K562 (cell line): ENCODE data around the gene PSMB8. TPM values are rescaled to one million over a fixed set of nuclear protein-coding genes. Genes with fewer than 3 reads are reported as not detected.

Experiments
- ATAC-seq: fragments of 200-7000 bp; cut with Tn5 transposase; 3 replicates; pipeline ENCODE4 v1.9.1; 2020; ENCODE audit warnings: moderate library complexity
- BruUV-seq: library from RNA; stranded (reverse); fragments of 400-500 nt; replicated peaks from 2 replicates; lab custom pipeline; 2021; lab: Mats Ljungman, UMichigan
- CTCF ChIA-PET: fragments of 300-600 bp; formaldehyde crosslinking; extraction: SDS; loops from one replicate; lab custom pipeline; 2021; ENCODE audit warnings: low intra/inter-chr PET ratio; lab: Yijun Ruan, JAX
- POLR2A ChIA-PET: fragments of 300-600, 350-650 bp; sonication (Branson Sonifier 250); formaldehyde crosslinking; extraction: SDS; loops from one replicate; lab custom pipeline; 2021; ENCODE audit warnings: antibody characterized with exemption, inconsistent platforms; lab: Yijun Ruan, JAX
- DNase-seq, 4 experiments: peaks; one replicate each; pipeline versions ENCODE4 v3.0.0 to v3.0.0-alpha.2; 2011 to 2018; ENCODE audit warnings: low spot score in 3 of 4, mixed read lengths in 3 of 4; ENCODE audit errors: extremely low read depth in 1 of 4
- FAIRE-seq: peaks from 2 replicates; lab custom pipeline; 2011; peaks lifted over from hg19 to GRCh38; lab: Jason Lieb, UNC
- H2AFZ ChIP-seq: 2 replicates; pipeline ENCODE4 v1.6.0; 2011; ENCODE audit warnings: low read depth, low read length, control low read depth, inconsistent platforms
- H3K27ac ChIP-seq: fragments of 200-600 bp; 3 replicates; pipeline ENCODE4 v1.8.0; 2011; ENCODE audit warnings: low read depth, mild to moderate bottlenecking, control low read depth, inconsistent platforms, low read length, moderate library complexity, mixed read lengths; ENCODE audit errors: extremely low read depth
- H3K27me3 ChIP-seq, 2 experiments: fragments of 300-600 bp in 1 of 2; 2 replicates in 1 of 2; 3 replicates in 1 of 2; pipeline versions ENCODE4 v1.6.0 to v1.8.0; 2011; ENCODE audit warnings: inconsistent platforms in 2 of 2, low read length in 2 of 2, mild to moderate bottlenecking in 1 of 2, mixed read lengths in 1 of 2, moderate library complexity in 1 of 2; ENCODE audit not compliant: control insufficient read depth in 2 of 2, insufficient read depth in 2 of 2
- H3K36me3 ChIP-seq: fragments of 300-600 bp; 3 replicates; pipeline ENCODE4 v1.8.0; 2011; ENCODE audit warnings: mild to moderate bottlenecking, low read length, inconsistent platforms; ENCODE audit not compliant: control insufficient read depth, insufficient read depth
- H3K4me1 ChIP-seq, 2 experiments: fragments of 200-600 bp in 1 of 2; replicated peaks in 1 of 2; 2 replicates in 1 of 2; 3 replicates in 1 of 2; pipeline versions ENCODE4 v1.5.1 to v1.8.0; 2011; ENCODE audit warnings: inconsistent platforms in 2 of 2, low read length in 2 of 2, mild to moderate bottlenecking in 1 of 2, mixed read lengths in 1 of 2, moderate library complexity in 1 of 2; ENCODE audit not compliant: control insufficient read depth in 2 of 2, insufficient read depth in 2 of 2
- H3K4me2 ChIP-seq: 2 replicates; pipeline ENCODE4 v1.6.1; 2011; ENCODE audit warnings: low read length, control low read depth, inconsistent platforms, mixed read lengths; ENCODE audit not compliant: insufficient read depth
- H3K4me3 ChIP-seq: fragments of 200-600 bp; sonication (generic), shearing (Covaris generic); 2 replicates; pipeline ENCODE4 v1.5.1; 2016; ENCODE audit warnings: control low read depth, inconsistent platforms
- H3K79me2 ChIP-seq: fragments of 200-600 bp; 3 replicates; pipeline ENCODE4 v1.8.0; 2011; ENCODE audit warnings: low read length, inconsistent platforms; ENCODE audit not compliant: control insufficient read depth, insufficient read depth
- H3K9ac ChIP-seq, 2 experiments: 2 replicates each; pipeline versions ENCODE4 v1.6.0 to v1.6.1; 2011; ENCODE audit warnings: low read depth in 2 of 2, low read length in 2 of 2, control low read depth in 1 of 2, inconsistent platforms in 1 of 2, mild to moderate bottlenecking in 1 of 2, mixed read lengths in 1 of 2; ENCODE audit not compliant: insufficient read depth in 1 of 2
- H3K9me1 ChIP-seq: one replicate; pipeline ENCODE4 v1.6.0; 2011; ENCODE audit warnings: inconsistent platforms, mild to moderate bottlenecking, low read length, moderate library complexity; ENCODE audit not compliant: control insufficient read depth, insufficient read depth
- H3K9me3 ChIP-seq: replicated peaks from 2 replicates; pipeline ENCODE4 v1.5.1; 2011; ENCODE audit warnings: low read depth, low read length, inconsistent platforms; ENCODE audit not compliant: control insufficient read depth, insufficient read depth
- H4K20me1 ChIP-seq: replicated peaks from 2 replicates; pipeline ENCODE4 v1.6.1; 2011; ENCODE audit warnings: low read length, inconsistent platforms, mixed read lengths; ENCODE audit not compliant: control insufficient read depth, insufficient read depth
- KDM1A ChIP-seq, 2 experiments: fragments of 450-650 bp; IDR thresholded peaks; 2 replicates each; pipeline ENCODE4 v1.6.1; 2016; ENCODE audit warnings: mild to moderate bottlenecking in 2 of 2
- NONO ChIP-seq, 2 experiments: fragments of 200-400 bp in 1 of 2; fragments of 450-650 bp in 1 of 2; formaldehyde crosslinking in 1 of 2; IDR thresholded peaks; 2 replicates each; pipeline ENCODE4 v1.6.1; 2017; ENCODE audit warnings: low read depth in 2 of 2, mild to moderate bottlenecking in 2 of 2, moderate library complexity in 2 of 2, low read length in 1 of 2
- PCBP2 ChIP-seq: fragments of 200-400 bp; formaldehyde crosslinking; IDR thresholded peaks from 2 replicates; pipeline ENCODE4 v1.6.1; 2018; ENCODE audit warnings: low read length, low read depth, mild to moderate bottlenecking, moderate library complexity; ENCODE audit not compliant: poor library complexity, severe bottlenecking
- WGBS: fragments of 100-300 bp; shearing (Covaris generic); methylation state at CpG from one replicate; pipeline ENCODE4 v1.1.6; 2016; ENCODE audit warnings: low coverage, mixed read lengths; ENCODE audit not compliant: insufficient coverage; ENCODE audit errors: missing lambda C conversion rate; 5-methylcytosine and 5-hydroxymethylcytosine counted together
- in situ Hi-C: fragments of 300-500 bp; cut with MboI; formaldehyde crosslinking; loops from 4 replicates; pipeline ENCODE4 v1.15.0; 2018; ENCODE audit warnings: inconsistent platforms, mixed read lengths
- intact Hi-C: fragments of 100-400 bp; cut with micrococcal nuclease; formaldehyde crosslinking; loops from 2 replicates; pipeline ENCODE4 v1.14.2; 2022
- polyA plus RNA-seq, 8 experiments: library from polyadenylated mRNA; depleted of rRNA in 4 of 8; stranded (reverse) in 5 of 8; unstranded in 3 of 8; fragments of >200 nt; fragmentation: Nextera tagmentation in 2 of 8; fragmentation: Illumina TruSeq in 1 of 8; extraction: Ambion mirVana in 2 of 8; extraction: Trizol in 1 of 8; gene quantifications; 2 replicates each; pipeline versions ENCODE4 v1.2.1 to v1.2.3, GENCODE V29; 2011 to 2014; ENCODE audit warnings: inconsistent platforms in 1 of 8, missing spikeins in 1 of 8
- total RNA-seq, 7 experiments: library from RNA; depleted of rRNA in 6 of 7; stranded (reverse); fragments of >200 nt in 6 of 7; fragmentation: Illumina TruSeq in 2 of 7; extraction: Trizol in 2 of 7; gene quantifications; 2 replicates each; pipeline versions ENCODE4 v1.2.1 to v1.2.3, GENCODE V29; 2011 to 2021; ENCODE audit warnings: low replicate concordance in 1 of 7
- TF ChIP-seq, protein P1 (sequence below): sonication (generic); formaldehyde crosslinking; IDR thresholded peaks from 2 replicates; pipeline ENCODE4 v1.8.0; 2022; ENCODE audit warnings: missing genetic modification reagents, mild to moderate bottlenecking, borderline replicate concordance

PSMB8 gene
- total and polyA plus RNA-seq, 9 of the 15 experiments (the other 6 are each of a cell fraction or from before 2014, with no cell fraction given), result 0.71 to 4.0 (median 2.4) TPM

DNA sequence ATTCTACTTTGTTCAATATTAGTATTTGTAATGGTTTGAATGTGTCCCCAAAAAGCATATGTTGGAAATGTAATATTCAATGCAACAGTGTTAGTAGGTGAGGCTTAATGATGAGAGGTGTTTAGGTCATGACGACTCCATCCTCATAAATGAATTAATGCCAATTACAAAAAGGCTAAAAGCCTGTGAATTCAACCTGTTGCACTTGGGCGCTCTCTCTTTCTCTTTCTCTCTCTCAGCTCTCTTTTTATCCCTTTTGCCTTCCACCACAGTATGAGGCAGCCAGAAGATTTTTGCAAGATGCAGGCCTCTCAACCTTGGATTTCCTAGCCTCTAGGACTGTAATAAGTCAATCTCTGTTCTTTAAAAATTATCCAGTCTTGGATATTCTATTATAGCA lies 44.7 kb upstream of the PSMB8 start:
- BruUV-seq, result no TSS peak

More for the DNA sequence above, 44.7 kb upstream of the PSMB8 start:
- 2% methylated on average over 2 of the region's 2 CpGs for WGBS
- Histone ChIP-seq H3K27ac (no peak overlapping the region), H3K9me3 (no peaks in the 10 kb centered on the region), H3K4me2 (no peak overlapping the region), H3K4me3 (no peak overlapping the region), H3K4me1 (no peaks in the 10 kb centered on the region), H3K27me3 (peaks cover 13 to 16% of the 10 kb centered on the region in 2 experiments; a peak in 4 of 5 replicates), H2AFZ (no peak overlapping the region), H3K9ac (no peak overlapping the region), H3K79me2 (no peaks in the 10 kb centered on the region), H3K36me3 (no peaks in the 10 kb centered on the region), H4K20me1 (no peaks in the 10 kb centered on the region), H3K9me1 (no peaks in the 10 kb centered on the region)
- intact Hi-C loops (loop anchor here (5.0 to 10.0 kb wide), 2 partner anchors 59 to 206 kb away; no protein-coding TSS in a partner anchor), in situ Hi-C loops (loop anchor here (5.0 kb wide), 1 partner anchor 99 kb away; no protein-coding TSS in a partner anchor)
- CTCF ChIA-PET, result interaction anchor here (0.9 kb wide), 1 partner anchor 95 kb away, joined by 3 read pairs; no protein-coding TSS in a partner anchor
- POLR2A ChIA-PET, result no interaction called here
- DNase-seq (no peak), FAIRE-seq (no peak), ATAC-seq (no peak)
- TF ChIP-seq PCBP2 (no peak), NONO (IDR thresholded peaks at IDR 0.05; ENCODE audit: low read depth in 2 of 2, low read length in 1 of 2) (no peak), KDM1A (IDR thresholded peaks at IDR 0.05) (no peak)
- TF ChIP-seq, protein P1, sequence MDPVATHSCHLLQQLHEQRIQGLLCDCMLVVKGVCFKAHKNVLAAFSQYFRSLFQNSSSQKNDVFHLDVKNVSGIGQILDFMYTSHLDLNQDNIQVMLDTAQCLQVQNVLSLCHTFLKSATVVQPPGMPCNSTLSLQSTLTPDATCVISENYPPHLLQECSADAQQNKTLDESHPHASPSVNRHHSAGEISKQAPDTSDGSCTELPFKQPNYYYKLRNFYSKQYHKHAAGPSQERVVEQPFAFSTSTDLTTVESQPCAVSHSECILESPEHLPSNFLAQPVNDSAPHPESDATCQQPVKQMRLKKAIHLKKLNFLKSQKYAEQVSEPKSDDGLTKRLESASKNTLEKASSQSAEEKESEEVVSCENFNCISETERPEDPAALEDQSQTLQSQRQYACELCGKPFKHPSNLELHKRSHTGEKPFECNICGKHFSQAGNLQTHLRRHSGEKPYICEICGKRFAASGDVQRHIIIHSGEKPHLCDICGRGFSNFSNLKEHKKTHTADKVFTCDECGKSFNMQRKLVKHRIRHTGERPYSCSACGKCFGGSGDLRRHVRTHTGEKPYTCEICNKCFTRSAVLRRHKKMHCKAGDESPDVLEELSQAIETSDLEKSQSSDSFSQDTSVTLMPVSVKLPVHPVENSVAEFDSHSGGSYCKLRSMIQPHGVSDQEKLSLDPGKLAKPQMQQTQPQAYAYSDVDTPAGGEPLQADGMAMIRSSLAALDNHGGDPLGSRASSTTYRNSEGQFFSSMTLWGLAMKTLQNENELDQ (CRISPR knock-in tag), result no peak
